MCF 10A (cell line): ENCODE measurements around the gene TPD52L3. TPM values are rescaled to one million over a fixed set of nuclear protein-coding genes. Genes with fewer than 3 reads are reported as not detected.

ENCODE experiments used
- BruUV-seq: library from RNA; stranded (reverse); fragments of 400-500 nt; replicated peaks from 2 replicates; lab custom pipeline; 2021; lab: Mats Ljungman, UMichigan
- CTCF ChIA-PET: fragments of 300-600 bp; sonication (Branson Sonifier 250); formaldehyde crosslinking; extraction: SDS; loops from one replicate; lab custom pipeline; 2021; ENCODE audit warnings: antibody characterized with exemption, inconsistent platforms; lab: Yijun Ruan, JAX
- POLR2A ChIA-PET: fragments of 300-600, 350-650 bp; sonication (Branson Sonifier 250); formaldehyde crosslinking; extraction: SDS; loops from one replicate; lab custom pipeline; 2020; ENCODE audit warnings: antibody characterized with exemption, inconsistent platforms; lab: Yijun Ruan, JAX
- DNase-seq: peaks from one replicate; pipeline ENCODE4 v3.0.0-alpha.2; 2018; ENCODE audit not compliant: unreplicated experiment
- H3K27ac Mint-ChIP-seq: one replicate; pipeline ENCODE4 v1.8.0; 2022; ENCODE audit warnings: mild to moderate bottlenecking, low read depth, mixed read lengths; ENCODE audit not compliant: unreplicated experiment
- H3K27me3 Mint-ChIP-seq: one replicate; pipeline ENCODE4 v1.8.0; 2022; ENCODE audit warnings: mixed read lengths; ENCODE audit not compliant: insufficient read depth, unreplicated experiment
- H3K36me3 Mint-ChIP-seq: one replicate; pipeline ENCODE4 v1.8.0; 2022; ENCODE audit warnings: mild to moderate bottlenecking, moderate library complexity, mixed read lengths; ENCODE audit not compliant: insufficient read depth, unreplicated experiment
- H3K4me1 Mint-ChIP-seq: one replicate; pipeline ENCODE4 v1.8.0; 2022; ENCODE audit warnings: mixed read lengths; ENCODE audit not compliant: insufficient read depth, unreplicated experiment
- H3K4me3 Mint-ChIP-seq: one replicate; pipeline ENCODE4 v1.8.0; 2022; ENCODE audit warnings: mild to moderate bottlenecking, moderate library complexity, mixed read lengths; ENCODE audit not compliant: unreplicated experiment
- H3K9me3 Mint-ChIP-seq: one replicate; pipeline ENCODE4 v1.8.0; 2022; ENCODE audit warnings: mixed read lengths; ENCODE audit not compliant: unreplicated experiment
- CTCF ChIP-seq: fragments of 200-600 bp; IDR thresholded peaks from one replicate; pipeline ENCODE4 v1.8.0; 2022; ENCODE audit warnings: antibody characterized with exemption, mild to moderate bottlenecking; ENCODE audit not compliant: unreplicated experiment
- intact Hi-C: fragments of 100-400 bp; cut with micrococcal nuclease; formaldehyde crosslinking; loops from 2 replicates; pipeline ENCODE4 v1.14.1; 2022
- total RNA-seq: library from RNA; stranded (reverse); gene quantifications from 2 replicates; pipeline ENCODE4 v1.2.3, GENCODE V29; 2022

TPD52L3 gene
- total RNA-seq, 1 experiment from 2014 or later: not detected

- CTCF ChIA-PET: interaction anchor here (0.5 to 5.9 kb wide), 75 partner anchors 9 to 691 kb away, joined by 3 to 141 read pairs (median 4); partner anchors contain the start of genes RANBP6 and TPD52L3
- POLR2A ChIA-PET: interaction anchor here (1.2 to 2.6 kb wide), 5 partner anchors 34 to 290 kb away, joined by 3 to 12 read pairs (median 4); partner anchors contain the start of gene RANBP6
- intact Hi-C loops: loop anchor here (1.0 to 2.0 kb wide), 3 partner anchors 251 to 507 kb away; no protein-coding TSS in a partner anchor
Observed at GRCh38 chr9:6305954-6306563, 22.1 kb upstream of the TPD52L3 start.

GRCh38 chr9:6307551-6308096 lies 20.6 kb upstream of the TPD52L3 start:
- TF ChIP-seq CTCF: no peak
- H3K9me3 Mint-ChIP-seq: no peaks in the 10 kb centered on the region
- intact Hi-C loops: loop anchor here (2.0 kb wide), 1 partner anchor 509 kb away; no protein-coding TSS in a partner anchor
- CTCF ChIA-PET: interaction anchor here (0.6 to 5.9 kb wide), 19 partner anchors 8 to 560 kb away, joined by 3 to 141 read pairs (median 5); no protein-coding TSS in a partner anchor
- POLR2A ChIA-PET: interaction anchor here (1.3 to 2.6 kb wide), 2 partner anchors 236 to 254 kb away, joined by 4 to 12 read pairs; no protein-coding TSS in a partner anchor
- BruUV-seq: no TSS peak
- H3K36me3 Mint-ChIP-seq: no peaks in the 10 kb centered on the region
- no peaks in the 10 kb centered on the region for H3K27me3 Mint-ChIP-seq
- no peak overlapping the region for H3K27ac Mint-ChIP-seq
- DNase-seq: no peak
- H3K4me3 Mint-ChIP-seq: no peak overlapping the region
- no peaks in the 10 kb centered on the region for H3K4me1 Mint-ChIP-seq

More at GRCh38 chr9:6305954-6306563, 22.1 kb upstream of the TPD52L3 start:
- H3K36me3 Mint-ChIP-seq: no peaks in the 10 kb centered on the region
- DNase-seq: peak; percentile 59
- no peak overlapping the region for H3K4me3 Mint-ChIP-seq
- no peaks in the 10 kb centered on the region for H3K9me3 Mint-ChIP-seq
- no peaks in the 10 kb centered on the region for H3K27me3 Mint-ChIP-seq
- no TSS peak for BruUV-seq
- peak; percentile 61 for TF ChIP-seq CTCF
- H3K4me1 Mint-ChIP-seq: no peaks in the 10 kb centered on the region
- H3K27ac Mint-ChIP-seq: no peak overlapping the region

GRCh38 chr9:6330958-6331634 lies 2.9 kb downstream of the TPD52L3 start:
- Mint-ChIP-seq H3K9me3 (peaks cover 18% of the 10 kb centered on the region), H3K27ac (no peak overlapping the region)
- intact Hi-C loops: no loop called here

More at GRCh38 chr9:6330958-6331634, 2.9 kb downstream of the TPD52L3 start:
- Mint-ChIP-seq H3K27me3 (no peaks in the 10 kb centered on the region), H3K4me3 (no peak overlapping the region), H3K36me3 (no peaks in the 10 kb centered on the region), H3K4me1 (no peaks in the 10 kb centered on the region)
- DNase-seq: no peak
- BruUV-seq: no TSS peak
- CTCF ChIA-PET: interaction anchor here (0.7 kb wide), 1 partner anchor 22 kb away, joined by 3 read pairs; no protein-coding TSS in a partner anchor
- POLR2A ChIA-PET: no interaction called here
- TF ChIP-seq CTCF: no peak
